Measurements from ENCODE around the gene NFATC1.

NFATC1 gene

DNA sequence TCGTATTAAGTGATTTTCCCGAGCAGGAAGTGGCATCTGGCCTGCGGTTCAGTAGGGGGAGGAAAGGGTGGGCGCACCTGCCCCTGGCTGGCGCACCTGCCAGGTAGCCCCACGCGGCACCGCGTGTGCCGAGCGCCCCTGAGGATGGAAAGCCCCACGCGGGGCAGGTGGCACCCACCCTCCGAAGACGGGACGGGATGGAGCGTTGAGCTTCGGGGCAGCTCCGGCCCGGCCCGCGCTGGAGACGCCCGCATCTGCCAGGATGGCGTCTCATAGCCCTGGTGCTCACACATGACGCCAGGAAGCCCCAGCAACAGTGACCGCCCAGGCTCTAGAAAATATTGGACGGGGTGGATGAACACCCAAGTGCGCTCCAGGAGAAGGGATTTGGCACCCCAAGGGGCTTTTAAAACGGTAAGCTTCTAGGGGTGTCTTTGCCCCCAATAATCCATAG is 2.5 kb upstream of the NFATC1 start:
- no peak for DNase-seq

DNA sequence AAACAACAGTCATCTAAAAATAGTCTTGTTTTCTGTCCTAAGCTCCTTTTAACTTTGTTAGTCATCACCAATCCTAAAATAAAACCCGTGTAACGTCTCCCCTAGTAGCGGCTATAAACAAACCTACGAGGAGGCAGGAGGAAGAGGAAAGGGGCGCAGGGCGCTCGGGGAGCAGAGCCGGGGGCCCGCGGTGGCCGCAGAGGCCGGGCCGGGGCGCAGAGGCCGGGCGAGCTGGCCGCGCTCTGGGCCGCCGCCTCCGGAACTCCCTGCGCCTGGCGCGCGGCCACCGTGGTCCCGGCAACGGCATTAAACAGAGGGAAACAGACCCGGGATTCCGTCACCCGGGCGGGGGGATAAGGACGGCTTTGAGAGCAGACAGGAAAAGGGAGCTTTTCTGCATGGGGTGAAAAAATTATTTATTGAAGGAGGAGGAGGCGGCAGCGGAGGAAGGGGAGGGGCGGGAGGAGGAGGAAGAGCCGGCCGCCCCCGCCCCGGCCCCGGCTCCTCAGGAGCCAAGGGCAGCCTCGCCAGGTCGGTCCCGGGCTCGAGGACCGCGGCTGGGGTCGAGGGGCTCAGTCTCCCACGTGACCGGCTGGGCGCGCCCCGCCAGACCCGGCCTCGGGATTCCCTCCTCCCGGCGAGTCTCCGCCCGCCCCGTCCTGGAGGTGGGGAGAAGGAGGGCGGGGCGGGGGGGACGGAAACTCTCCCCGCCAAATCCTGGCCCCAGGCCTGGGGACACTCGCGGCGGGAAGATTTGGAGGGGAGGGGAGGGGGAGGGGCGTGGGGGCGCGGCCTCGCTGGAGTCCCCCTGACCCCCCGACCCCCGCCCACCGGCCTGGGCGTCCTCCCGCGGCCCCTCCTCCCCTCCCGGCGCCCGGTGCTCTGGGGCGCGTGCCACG is 1.8 kb upstream of the NFATC1 start:
- DNase-seq: no peak

DNA sequence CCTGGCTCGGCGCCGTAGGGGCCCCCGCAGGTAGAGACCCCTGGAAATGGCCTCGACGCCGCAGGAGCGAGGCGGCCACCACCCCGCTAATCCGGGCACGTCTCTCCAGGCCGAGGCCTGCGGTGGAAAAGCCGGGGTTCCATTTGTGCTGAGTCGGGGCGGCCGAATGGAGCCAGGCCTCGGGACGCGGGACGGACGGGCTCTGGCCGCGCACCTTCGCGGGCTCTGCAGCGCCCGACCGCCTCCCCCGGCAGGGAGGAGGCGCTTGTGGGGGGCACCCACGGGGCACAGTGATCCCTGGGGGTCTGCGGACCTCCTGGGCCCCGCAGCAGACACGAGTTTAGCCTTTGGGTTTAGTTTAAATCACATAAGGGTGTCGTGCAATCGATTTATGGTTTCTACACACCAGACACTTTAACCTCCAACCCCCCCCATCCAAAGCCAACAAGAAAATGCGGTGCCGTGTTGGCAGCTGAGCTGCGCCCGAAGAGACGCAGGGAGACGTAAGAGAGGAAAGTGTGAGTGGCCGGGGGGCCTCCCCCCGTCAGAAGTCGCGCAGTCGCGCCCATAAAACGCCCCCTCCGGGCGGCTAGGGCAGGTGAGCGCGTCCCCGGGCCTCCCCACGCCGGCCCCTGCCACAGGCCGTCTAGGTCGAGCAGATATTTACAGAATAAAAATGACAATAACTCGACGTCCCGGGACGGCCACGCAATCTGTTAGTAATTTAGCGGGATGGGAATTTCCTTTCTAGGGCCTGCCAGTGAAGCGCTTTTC is 1.0 kb upstream of the NFATC1 start:
- no peak for DNase-seq

DNA sequence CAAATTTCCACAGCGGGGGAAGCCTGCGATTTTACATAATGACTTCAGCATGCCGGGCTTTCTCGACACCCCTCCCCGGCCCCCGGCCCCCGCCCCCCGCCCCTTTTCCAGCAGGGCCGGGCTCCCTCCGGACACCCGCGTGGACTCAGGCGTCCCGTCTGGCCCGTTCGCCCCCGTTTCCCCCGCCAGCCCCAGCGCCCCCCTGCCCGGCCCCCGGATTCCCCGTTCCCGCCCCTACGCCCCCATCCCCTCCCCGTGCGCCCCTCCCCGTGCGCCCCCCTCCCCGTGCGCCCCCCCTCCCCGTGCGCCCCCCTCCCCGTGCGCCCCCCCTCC is 456 bp upstream of the NFATC1 start:
- DNase-seq: no peak

DNA sequence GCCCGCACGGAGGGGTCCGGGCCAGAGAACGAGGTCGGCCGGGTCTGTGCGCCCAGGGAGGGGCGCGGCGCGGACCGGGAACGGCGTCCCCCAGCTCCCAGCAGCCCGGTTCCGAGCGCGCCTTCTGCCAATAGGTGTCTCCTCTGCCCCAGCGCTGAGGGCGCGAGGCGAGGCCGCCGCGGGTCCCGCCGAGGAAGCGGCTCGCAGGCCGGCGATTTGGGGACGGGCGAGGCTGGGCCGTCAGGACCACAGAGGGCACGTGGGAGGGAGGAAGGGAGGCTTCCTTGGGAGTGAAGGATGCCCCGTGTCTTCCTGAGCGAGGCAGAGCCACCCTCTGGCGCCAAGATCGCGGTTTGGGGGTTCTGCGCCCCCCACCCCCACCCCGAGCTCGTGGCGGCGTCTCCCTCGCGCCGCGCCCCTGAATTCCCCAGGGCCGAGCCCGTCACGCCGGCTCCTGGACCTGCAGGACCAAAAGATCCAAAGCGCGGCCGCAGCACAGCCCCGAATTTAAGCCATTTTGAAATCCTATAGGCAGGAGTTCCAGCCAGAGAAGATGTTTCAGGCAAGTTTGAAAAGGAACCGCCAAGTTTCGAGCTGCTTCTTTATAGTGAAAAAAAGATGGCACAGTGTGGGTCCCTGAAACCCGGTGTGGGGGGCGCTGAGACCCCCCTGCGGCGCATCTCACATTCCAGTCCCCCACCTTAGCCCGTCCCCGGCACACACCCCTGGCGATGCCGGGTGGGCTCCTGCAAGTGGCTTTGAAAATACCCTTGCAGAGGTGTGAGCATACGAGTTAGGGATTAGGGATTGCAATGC is 909 bp downstream of the NFATC1 start:
- no peak for DNase-seq

DNA sequence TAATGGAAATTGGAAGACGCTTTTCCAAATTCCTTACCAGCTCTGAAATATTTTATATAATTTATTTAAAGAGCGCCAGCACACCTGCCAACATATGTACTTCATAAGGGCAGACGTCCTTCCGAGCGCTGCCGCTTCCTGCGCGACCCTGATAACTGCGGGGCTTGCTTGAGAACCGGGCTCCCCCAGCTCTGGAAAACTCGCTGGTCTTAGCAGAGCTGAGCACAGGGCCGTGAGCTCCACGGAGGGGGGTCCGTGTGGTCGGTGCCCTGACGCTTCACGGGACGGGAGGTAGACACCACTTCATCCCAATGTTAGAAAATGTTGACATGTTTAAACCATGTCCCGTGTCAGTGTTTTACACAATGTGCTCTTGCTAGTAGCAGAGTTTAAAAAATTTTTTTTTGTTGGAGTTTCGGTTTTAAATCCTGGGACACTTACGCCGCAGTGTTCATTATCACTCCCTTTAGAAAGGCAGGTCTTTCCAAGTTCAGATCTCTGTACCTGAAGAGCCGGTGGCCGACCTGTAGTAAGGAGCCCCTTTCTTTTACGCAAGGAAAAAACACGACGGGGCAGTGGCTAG is 1.6 kb downstream of the NFATC1 start:
- DNase-seq: no peak

DNA sequence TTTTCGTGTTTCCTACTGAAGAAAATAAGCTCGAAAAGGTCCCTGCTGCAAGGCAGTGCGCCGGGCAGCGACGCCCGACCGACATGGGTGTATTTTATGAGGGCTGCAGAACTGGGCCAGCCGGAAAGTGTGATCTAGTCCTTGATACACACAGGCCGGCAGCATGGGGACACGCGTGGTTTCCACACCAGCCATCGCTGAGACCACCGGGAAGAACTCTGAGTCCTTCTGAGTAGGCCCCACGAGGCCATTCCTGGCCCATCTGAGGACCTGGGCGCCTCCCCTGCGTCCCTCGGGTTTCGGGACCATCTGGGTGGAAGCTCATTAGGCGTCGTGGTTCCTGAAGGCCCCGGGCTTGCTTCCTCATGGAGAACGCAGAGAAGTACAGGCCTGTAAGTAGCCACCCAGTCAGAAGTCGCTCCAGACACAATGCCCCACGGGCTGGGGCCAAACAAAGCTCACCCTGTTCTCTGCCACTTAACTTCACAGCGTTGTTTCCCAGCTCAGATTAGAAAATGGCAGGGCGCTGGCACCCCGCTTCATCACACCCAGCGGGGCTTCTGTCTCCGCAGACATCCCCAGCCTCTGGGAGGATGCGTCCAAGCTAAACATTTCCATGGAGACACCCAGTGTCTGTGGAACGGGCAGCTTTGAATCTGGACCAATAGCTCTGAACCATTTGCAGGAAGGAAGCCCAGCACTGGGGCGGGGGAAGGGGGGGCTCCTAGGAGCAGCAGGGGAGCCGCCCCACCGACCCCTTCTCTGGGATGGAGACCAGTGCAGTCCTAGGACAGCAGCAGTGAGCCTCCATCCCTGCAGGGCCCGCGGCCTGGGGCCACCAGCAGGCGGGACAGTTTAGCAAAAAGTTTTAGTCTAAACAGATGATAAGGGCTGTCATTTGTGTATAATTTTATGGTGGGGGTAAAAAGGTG is 2.4 kb downstream of the NFATC1 start:
- no peak for DNase-seq

DNA sequence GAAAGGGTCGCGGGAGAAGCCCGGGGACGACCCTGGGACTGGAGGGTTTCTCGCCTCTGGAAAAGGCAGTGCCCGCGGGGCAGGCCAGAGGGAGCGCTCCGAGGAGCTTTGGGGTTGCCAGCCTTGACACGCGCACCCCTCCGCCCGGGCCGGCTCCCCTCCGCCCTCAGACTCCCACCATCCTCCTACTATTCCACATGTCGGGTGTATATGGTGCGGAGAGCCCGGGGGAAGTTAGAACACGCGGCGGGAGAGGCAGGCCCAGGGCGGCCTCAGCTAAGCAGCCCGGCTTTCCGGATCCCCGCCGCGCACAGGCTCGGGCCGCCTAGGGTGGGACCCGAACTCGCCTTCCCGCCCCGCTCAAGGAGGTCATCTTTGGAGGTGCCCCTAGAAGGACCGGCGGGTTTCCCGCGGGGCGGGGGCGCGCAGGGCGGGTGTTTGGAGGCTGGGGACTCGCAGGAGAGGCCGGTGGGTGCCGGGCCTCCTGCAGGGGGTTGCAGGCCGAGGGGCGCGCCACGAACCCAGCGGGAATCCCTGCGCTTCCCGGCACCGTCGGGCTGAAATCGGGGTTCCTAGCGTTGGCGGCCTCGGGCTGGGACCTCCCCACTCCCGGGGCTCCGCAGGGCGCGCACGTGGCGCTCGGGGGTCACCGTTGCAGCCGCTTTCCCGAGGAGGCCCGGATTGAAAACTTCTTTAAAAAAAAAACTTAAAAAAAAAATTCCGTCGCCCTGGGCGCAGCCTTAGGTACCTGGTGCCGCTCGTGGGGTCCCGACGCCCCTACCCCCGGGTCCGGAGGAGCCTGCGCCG is 3.7 kb downstream of the NFATC1 start:
- DNase-seq: no peak

DNA sequence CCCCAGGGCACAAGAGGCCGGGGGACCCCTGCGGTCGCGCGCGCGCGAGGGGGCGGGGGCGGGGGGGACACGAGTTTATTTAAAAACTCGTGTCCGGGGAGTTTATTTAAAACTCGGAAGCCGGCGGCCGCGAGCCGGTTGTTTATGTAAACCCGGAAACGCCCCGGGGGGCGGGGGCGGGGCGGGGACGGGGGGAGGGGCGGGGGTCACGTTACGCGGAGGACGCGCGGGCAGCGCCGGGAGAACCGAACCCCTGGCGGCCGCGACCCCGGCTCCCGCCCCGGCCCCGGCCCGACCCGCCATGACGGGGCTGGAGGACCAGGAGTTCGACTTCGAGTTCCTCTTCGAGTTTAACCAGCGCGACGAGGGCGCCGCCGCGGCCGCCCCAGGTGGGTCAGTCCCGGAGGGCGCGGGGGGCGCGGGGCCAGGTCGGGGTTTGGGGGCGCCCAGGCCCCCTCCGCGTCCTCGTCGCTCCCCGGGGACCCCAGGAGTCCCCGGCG is 4.4 kb downstream of the NFATC1 start:
- DNase-seq: no peak

DNA sequence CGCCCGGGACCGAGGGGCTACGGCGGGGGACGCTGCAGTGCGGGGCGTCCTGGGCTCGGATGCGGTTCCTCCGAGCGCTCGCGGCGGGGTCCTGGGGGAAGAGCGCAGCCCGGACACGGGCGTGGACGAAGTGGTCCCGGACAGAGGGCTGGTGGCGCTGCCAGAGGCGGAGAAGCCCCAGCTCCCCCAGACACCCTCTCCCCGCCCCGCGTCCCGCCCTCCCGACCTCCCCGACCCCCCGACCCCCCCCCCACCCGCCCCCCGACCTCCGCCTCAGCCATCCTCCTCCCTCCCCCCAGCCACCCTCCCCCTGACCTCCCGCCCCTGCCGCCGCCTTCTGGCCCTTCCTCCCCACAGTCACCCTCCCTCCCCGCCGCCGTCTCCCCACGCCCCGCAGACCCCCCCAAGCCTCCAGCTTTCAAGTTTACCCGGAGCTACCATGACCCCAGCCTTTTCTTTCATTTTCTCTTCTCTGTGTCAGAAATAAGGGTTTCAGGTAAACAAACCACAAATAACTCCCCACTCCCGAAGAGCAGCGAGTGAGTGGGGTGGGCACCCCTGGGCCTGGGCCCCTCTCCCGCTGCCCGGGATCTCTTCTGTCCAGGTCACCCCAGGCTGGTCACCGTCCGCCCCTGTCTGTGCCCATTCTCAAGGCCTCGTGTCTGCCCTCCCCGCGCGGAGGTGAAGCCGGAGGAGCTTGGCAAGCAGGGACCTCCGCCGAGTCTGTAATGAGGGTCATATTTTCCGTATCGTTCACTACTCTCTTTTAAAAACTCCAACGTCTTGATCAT is 5.1 kb downstream of the NFATC1 start:
- DNase-seq: no peak

DNA sequence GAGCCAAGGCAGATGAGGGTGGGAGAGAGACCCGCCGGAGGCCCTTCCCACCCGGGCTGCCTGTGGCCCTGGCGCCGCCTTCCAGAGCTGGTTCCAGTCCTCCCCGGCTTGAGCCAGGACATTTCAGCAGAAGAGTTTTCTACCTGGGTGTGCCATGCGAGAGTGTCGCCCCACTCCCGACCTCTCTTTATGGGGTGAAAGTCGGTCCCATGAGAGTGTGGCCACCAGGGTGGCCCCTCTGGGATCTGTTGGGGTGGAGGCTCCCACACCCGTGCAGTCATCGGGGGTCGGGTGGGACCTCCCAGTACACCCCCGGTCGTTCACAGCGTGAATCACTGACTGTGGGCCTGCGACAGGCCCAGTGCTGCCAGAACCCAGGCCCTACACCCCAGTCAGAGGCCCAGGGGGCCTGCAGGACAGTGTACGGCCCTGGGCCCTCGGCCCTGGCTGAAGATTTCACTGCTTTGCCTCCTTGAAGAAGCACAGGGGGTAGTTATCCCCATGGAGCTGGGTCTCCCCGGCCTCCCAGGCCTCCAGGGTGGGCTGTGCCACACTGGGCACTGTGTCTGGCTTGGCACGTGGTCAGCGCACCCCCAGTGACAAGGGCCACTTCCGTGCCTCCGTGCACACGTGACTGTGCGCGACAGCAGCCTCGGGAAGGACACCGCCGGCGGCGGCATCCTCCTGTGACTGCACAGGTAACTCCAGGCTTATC is 5.9 kb downstream of the NFATC1 start:
- DNase-seq: no peak

DNA sequence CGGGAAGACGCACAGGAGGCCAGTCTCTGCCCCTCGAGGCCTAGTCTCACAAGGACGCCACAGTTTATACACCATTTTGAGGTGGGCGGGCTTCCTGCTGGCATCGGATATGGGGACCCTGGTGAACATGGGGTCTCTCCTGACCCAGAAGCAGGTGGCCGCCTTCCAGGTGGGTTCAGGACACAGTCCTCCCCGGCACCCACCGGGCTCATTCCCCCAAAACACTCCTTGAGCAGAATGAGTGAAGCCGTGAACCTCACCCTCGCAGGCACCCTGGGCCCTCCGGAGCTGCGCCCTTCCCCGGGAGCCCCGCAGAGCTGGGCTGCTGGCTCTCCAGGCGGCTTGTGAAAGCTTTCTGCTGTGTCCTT is 6.5 kb downstream of the NFATC1 start:
- DNase-seq: no peak

DNA sequence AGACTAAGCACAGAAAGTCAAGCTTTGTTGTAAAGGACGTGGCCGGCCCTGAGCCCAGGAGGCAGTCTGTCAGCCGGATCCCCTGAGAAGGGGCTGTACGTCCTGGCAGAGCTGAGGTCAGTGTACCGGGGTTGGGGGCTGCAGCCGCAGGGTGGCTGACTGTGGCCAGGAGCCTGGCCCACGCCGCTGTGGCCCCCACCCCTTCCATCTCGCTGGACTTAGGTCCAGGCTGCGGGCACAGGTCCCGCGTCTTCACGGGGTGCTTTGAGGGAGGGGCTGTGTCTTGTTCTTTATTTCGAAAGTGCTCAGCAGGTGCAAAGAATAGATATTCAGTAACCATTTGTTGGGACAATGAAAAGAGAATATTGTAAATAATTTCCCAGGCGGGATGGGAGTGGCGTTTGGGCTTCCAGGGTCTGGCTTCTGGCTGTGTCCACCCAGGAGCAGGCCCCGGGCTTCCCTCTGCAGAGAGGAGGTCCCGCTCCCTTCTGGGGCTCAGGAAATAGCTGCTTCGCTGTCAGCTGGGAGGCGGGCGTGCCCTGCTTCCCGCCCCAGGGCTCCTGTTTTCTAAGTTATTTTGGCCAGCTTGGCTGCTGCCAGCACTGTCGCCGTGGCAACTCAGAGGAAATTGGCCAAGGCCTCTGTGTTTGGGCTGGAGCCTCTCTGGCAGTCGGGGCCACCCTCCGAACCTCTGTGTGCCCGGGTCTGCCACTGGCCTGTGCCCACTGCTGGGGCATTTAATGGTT is 7.4 kb downstream of the NFATC1 start:
- DNase-seq: no peak

DNA sequence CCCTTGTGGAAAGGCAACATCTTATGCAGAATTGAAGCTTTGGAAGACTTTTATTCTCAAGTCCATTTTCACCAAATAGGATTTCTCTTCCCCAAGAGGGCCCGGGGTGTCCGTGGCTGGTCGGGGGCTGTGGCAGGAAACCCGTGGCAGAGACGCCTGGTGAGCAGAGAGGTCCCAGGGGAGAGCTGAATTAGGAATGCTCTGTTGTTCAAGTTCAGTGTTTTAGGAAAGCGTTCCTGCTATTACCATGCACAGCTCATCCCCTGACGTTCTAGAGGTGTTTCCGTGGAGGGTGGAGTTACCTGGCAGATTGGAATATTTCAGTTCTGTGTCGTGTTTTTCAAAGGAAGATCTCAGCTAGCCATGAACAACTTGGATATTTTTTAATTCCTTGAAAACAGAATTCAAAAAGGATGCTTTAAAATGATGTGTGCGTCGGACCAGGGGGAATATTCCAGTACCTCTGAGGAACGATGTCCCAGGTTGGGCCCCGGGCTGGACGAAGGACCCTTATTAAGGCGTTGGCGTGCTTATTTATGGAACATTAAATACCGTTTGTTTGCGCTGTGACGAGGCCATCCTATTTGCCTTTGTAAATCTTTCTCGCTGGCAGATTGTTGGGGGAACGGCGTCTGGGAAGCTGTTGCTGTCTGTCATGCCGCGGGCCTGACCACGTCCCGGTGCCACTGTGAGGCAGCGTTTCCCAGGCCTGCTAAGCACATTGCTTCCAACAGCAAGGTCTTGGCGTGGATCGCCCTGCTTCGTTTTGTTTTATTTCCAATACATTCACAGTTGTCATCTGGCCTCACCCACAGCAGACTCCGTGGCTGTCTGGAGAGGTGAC is 8.2 kb downstream of the NFATC1 start:
- no peak for DNase-seq

DNA sequence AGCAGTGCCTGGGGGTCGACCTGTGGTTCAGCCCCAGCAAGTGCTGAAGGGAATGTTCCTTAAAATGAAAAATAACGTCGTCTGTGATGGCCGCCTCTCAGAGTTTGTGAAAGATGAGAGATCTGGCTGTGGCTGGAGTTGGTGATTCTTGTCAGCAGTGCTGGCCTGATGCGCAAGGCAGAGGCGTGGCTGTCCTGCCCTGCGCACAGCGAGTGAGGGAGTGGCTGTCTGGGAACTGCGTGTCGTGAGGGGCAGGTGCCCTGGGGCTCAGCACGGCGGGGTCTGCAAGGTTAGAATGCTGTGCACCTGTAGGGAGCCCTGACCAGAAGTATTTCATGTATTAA is 8.8 kb downstream of the NFATC1 start:
- no peak for DNase-seq

DNA sequence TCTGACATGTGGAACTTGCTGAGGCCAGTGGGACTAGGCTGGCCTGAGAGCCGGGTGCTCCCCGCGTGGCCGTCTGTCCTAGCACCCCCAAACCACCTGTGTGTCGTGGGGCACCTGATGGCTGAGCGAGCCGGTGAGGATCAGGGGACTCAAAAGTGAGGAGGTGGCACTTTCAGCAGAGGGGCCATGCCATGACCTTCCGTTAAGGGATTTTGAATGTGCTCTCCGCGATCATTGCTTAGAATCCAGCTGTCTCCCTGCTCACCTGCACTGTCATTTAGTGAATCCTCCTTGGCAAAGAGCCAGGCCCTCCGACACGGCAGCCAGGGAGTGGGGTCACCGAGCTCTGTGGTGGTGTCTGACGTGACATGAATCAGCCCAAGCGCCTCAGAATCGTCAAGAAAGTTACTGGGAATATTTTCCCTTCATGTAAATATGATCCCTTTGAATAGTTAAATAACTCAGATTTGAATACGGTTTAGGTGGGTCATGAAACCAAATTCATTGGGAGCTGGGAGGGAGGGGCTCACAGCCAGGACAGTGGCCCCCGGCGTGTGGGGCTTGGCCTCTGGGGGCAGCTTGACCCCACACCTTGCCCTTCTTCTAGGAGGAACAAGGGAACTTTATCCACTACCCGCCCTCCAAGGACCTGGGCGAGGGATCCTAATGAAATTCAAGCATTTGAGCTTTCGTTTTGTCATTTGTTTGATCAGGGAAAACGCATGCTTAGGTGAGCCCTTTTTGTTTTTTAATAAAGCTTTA is 9.5 kb downstream of the NFATC1 start:
- no peak for DNase-seq

All from NCI-H510A treated with DMSO at 0.1 percent for 48 hours (cell line).